Sigmoid colon (tissue), 4 donors: ENCODE measurements around the gene QKI.

Experiments used
- POLR2A ChIP-seq, 2 donors: fragments of 450-650 bp; IDR thresholded peaks; one replicate each; pipeline ENCODE4 v1.6.1; 2016; ENCODE audit warnings: antibody characterized with exemption in 2 of 2, mild to moderate bottlenecking in 2 of 2, moderate library complexity in 2 of 2
- POLR2AphosphoS5 ChIP-seq, 4 donors: sonication (generic); formaldehyde crosslinking; IDR thresholded peaks; one replicate each; pipeline ENCODE4 v1.6.1; 2017; ENCODE audit warnings: antibody characterized with exemption in 4 of 4
- TF ChIP-seq, protein P1 (sequence below), 4 experiments: fragments of 450-650 bp in 3 of 4; fragments of 200-600 bp in 1 of 4; IDR thresholded peaks; one replicate each; pipeline ENCODE4 v1.5.1; 2016 to 2019; ENCODE audit warnings: antibody characterized with exemption in 4 of 4, mild to moderate bottlenecking in 3 of 4, moderate library complexity in 2 of 4

DNA sequence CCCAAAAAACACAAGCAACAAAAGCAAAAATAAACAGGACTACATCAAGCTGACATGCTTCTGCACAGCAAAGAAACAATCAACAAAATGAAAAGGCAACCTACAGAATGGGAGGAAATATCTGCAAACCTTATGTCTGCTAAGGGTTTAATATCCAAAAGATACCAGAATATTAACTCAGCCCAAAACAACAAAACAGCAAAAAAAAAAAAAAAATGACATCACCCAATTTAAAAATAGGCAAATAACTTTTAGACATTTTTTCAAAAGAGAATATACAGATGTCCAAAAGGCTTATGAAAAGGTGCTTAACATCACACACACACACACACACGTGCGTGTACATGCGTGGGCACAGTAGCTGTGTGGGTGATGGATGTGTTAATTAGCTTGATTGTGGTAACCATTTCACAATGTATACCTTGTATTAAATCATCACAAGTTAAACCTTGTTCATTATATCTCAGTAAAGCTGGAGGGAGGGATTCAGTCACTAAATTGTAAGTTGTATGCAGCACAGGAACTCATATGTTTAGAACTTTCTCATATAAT, 52.4 kb downstream of the QKI start:
- TF ChIP-seq, protein P1, sequence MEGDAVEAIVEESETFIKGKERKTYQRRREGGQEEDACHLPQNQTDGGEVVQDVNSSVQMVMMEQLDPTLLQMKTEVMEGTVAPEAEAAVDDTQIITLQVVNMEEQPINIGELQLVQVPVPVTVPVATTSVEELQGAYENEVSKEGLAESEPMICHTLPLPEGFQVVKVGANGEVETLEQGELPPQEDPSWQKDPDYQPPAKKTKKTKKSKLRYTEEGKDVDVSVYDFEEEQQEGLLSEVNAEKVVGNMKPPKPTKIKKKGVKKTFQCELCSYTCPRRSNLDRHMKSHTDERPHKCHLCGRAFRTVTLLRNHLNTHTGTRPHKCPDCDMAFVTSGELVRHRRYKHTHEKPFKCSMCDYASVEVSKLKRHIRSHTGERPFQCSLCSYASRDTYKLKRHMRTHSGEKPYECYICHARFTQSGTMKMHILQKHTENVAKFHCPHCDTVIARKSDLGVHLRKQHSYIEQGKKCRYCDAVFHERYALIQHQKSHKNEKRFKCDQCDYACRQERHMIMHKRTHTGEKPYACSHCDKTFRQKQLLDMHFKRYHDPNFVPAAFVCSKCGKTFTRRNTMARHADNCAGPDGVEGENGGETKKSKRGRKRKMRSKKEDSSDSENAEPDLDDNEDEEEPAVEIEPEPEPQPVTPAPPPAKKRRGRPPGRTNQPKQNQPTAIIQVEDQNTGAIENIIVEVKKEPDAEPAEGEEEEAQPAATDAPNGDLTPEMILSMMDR (IDR thresholded peaks at IDR 0.05): no peak
- TF ChIP-seq POLR2AphosphoS5 (IDR thresholded peaks at IDR 0.05): no peak
- TF ChIP-seq POLR2A (IDR thresholded peaks at IDR 0.05): no peak
